ENCODE measurements around the gene ITPK1. TPM values are rescaled to one million over a fixed set of nuclear protein-coding genes. Genes with fewer than 3 reads are reported as not detected.

ITPK1 gene
- total RNA-seq, 2 experiments from 2014 or later, result 17.8 to 34.7 TPM

GRCh38 chr14:93035917-93036651 is 79.6 kb downstream of the ITPK1 start:
- TF ChIP-seq EZH2phosphoT487 (IDR thresholded peaks at IDR 0.05; ENCODE audit: borderline replicate concordance, low read depth, low read length) (no peak), CTCF (conservative IDR thresholded peaks at IDR 0.05; ENCODE audit: low read length) (no peak)
- Histone ChIP-seq H3K79me2 (ENCODE audit: insufficient read depth, low read depth, low read length) (no peaks in the 10 kb centered on the region), H2AFZ (ENCODE audit: low read length) (no peak overlapping the region), H3K36me3 (ENCODE audit: insufficient read depth, low read length) (no peaks in the 10 kb centered on the region), H3K9me2 (ENCODE audit: insufficient read depth, low read length) (no peaks in the 10 kb centered on the region), H4K20me1 (ENCODE audit: insufficient read depth, low read length) (no peaks in the 10 kb centered on the region), H3K4me3 (ENCODE audit: low read depth, low read length, poor library complexity, severe bottlenecking) (no peak overlapping the region), H3K9me3 (ENCODE audit: low read length) (no peaks in the 10 kb centered on the region), H3K4me1 (ENCODE audit: insufficient read depth, low read length, poor library complexity, severe bottlenecking) (peaks cover 18% of the 10 kb centered on the region), H3K27ac (ENCODE audit: low read depth, low read length, poor library complexity, severe bottlenecking) (no peak overlapping the region), H3K4me2 (ENCODE audit: low read length) (no peak overlapping the region)
- CTCF ChIA-PET (ENCODE audit: unreplicated experiment), result no interaction called here
- DNase-seq (ENCODE audit: low spot score), result no peak
- intact Hi-C loops (cut with micrococcal nuclease; ENCODE audit: unreplicated experiment), result no loop called here
- POLR2A ChIA-PET, result no interaction called here
- no TSS peak for BruUV-seq (replicated peaks)

- ChIA-PET CTCF (ENCODE audit: unreplicated experiment) (no interaction called here), POLR2A (no interaction called here)
- H3K9me2 ChIP-seq (ENCODE audit: insufficient read depth, low read length), result no peaks in the 10 kb centered on the region
- no peak overlapping the region for H3K4me2 ChIP-seq (ENCODE audit: low read length)
- DNase-seq (ENCODE audit: low spot score), result no peak
- H3K36me3 ChIP-seq (ENCODE audit: insufficient read depth, low read length), result no peaks in the 10 kb centered on the region
- TF ChIP-seq CTCF (conservative IDR thresholded peaks at IDR 0.05; ENCODE audit: low read length) (no peak), EZH2phosphoT487 (IDR thresholded peaks at IDR 0.05; ENCODE audit: borderline replicate concordance, low read depth, low read length) (no peak)
- no peak overlapping the region for H3K27ac ChIP-seq (ENCODE audit: low read depth, low read length, poor library complexity, severe bottlenecking)
- H3K79me2 ChIP-seq (ENCODE audit: insufficient read depth, low read depth, low read length), result no peaks in the 10 kb centered on the region
- H3K4me3 ChIP-seq (ENCODE audit: low read depth, low read length, poor library complexity, severe bottlenecking), result no peak overlapping the region
- no peaks in the 10 kb centered on the region for H3K9me3 ChIP-seq (ENCODE audit: low read length)
- H2AFZ ChIP-seq (ENCODE audit: low read length), result no peak overlapping the region
- intact Hi-C loops (cut with micrococcal nuclease; ENCODE audit: unreplicated experiment), result no loop called here
- no peaks in the 10 kb centered on the region for H4K20me1 ChIP-seq (ENCODE audit: insufficient read depth, low read length)
- peaks cover 18% of the 10 kb centered on the region for H3K4me1 ChIP-seq (ENCODE audit: insufficient read depth, low read length, poor library complexity, severe bottlenecking)
- BruUV-seq (replicated peaks), result no TSS peak
These were observed 80.2 kb downstream of the ITPK1 start for GRCh38 chr14:93035585-93035916.

GRCh38 chr14:93034671-93034994 is 81.1 kb downstream of the ITPK1 start:
- H3K79me2 ChIP-seq (ENCODE audit: insufficient read depth, low read depth, low read length), result no peaks in the 10 kb centered on the region

More at GRCh38 chr14:93034671-93034994, 81.1 kb downstream of the ITPK1 start:
- Histone ChIP-seq H3K36me3 (ENCODE audit: insufficient read depth, low read length) (no peaks in the 10 kb centered on the region), H3K4me3 (ENCODE audit: low read depth, low read length, poor library complexity, severe bottlenecking) (no peak overlapping the region), H3K4me1 (ENCODE audit: insufficient read depth, low read length, poor library complexity, severe bottlenecking) (peaks cover 18% of the 10 kb centered on the region), H3K27ac (ENCODE audit: low read depth, low read length, poor library complexity, severe bottlenecking) (no peak overlapping the region), H2AFZ (ENCODE audit: low read length) (no peak overlapping the region), H3K9me2 (ENCODE audit: insufficient read depth, low read length) (no peaks in the 10 kb centered on the region), H3K9me3 (ENCODE audit: low read length) (no peaks in the 10 kb centered on the region), H4K20me1 (ENCODE audit: insufficient read depth, low read length) (no peaks in the 10 kb centered on the region), H3K4me2 (ENCODE audit: low read length) (peak overlapping the region; percentile 29; the same call in 1 of the 2 replicates)
- CTCF ChIA-PET (ENCODE audit: unreplicated experiment), result no interaction called here
- no peak for DNase-seq (ENCODE audit: low spot score)
- TF ChIP-seq CTCF (conservative IDR thresholded peaks at IDR 0.05; ENCODE audit: low read length) (no peak; the same call in 1 of the 2 replicates), EZH2phosphoT487 (IDR thresholded peaks at IDR 0.05; ENCODE audit: borderline replicate concordance, low read depth, low read length) (no peak)
- no TSS peak for BruUV-seq (replicated peaks)
- intact Hi-C loops (cut with micrococcal nuclease; ENCODE audit: unreplicated experiment), result loop anchor here (1.0 kb wide), 1 partner anchor 105 kb away; no protein-coding TSS in a partner anchor
- POLR2A ChIA-PET, result interaction anchor here (0.9 kb wide), 1 partner anchor 9 kb away, joined by 3 read pairs; no protein-coding TSS in a partner anchor

Measured in OCI-LY7 (cell line).